22Rv1 (cell line): Measurements from ENCODE around the gene PTPRR.
A peak's percentile ranks its signal among the peaks of the same experiment; 100 is the strongest.

Source experiments
- H3K27ac ChIP-seq: fragments of 450-650 bp; 2 replicates; pipeline ENCODE4 v1.5.1; 2017
- ZFX ChIP-seq: fragments of 450-650 bp; IDR thresholded peaks from 2 replicates; pipeline ENCODE4 v1.6.1; 2017; ENCODE audit warnings: antibody characterized with exemption, borderline replicate concordance
- TF ChIP-seq, protein P1 (sequence below): fragments of 450-650 bp; IDR thresholded peaks from 2 replicates; pipeline ENCODE4 v1.5.1; 2017; ENCODE audit warnings: mild to moderate bottlenecking

The PTPRR gene

DNA sequence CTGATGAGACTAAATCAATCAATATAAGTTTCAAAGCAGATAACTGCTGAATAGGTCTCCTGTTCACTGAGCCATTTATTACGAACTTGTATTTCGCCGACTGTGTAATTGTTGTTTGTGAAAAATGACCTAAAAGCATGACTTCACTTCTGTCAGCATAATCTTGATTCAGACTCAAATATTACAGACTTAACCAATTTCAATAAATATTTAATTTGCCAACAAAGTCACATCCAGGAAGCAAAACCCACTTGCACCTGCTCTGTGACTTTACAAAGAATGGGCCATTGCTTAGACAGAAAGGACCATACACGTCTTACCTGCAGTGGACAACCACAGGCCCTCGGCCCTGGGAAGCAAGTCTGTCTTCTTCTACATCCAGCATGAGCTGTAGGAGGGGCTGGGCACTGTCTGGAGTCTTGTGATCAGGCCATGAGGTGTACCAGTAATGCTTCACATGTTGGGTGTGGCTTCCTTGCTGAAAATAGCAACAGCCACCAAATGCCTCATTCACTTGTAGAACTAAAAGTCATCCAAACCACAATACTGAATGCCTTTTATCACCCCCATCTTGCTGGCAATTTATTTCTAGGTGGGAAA is 259.8 kb downstream of the PTPRR start:
- no peak overlapping the region for H3K27ac ChIP-seq
- TF ChIP-seq ZFX: no peak
- TF ChIP-seq, protein P1, sequence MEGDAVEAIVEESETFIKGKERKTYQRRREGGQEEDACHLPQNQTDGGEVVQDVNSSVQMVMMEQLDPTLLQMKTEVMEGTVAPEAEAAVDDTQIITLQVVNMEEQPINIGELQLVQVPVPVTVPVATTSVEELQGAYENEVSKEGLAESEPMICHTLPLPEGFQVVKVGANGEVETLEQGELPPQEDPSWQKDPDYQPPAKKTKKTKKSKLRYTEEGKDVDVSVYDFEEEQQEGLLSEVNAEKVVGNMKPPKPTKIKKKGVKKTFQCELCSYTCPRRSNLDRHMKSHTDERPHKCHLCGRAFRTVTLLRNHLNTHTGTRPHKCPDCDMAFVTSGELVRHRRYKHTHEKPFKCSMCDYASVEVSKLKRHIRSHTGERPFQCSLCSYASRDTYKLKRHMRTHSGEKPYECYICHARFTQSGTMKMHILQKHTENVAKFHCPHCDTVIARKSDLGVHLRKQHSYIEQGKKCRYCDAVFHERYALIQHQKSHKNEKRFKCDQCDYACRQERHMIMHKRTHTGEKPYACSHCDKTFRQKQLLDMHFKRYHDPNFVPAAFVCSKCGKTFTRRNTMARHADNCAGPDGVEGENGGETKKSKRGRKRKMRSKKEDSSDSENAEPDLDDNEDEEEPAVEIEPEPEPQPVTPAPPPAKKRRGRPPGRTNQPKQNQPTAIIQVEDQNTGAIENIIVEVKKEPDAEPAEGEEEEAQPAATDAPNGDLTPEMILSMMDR: no peak

DNA sequence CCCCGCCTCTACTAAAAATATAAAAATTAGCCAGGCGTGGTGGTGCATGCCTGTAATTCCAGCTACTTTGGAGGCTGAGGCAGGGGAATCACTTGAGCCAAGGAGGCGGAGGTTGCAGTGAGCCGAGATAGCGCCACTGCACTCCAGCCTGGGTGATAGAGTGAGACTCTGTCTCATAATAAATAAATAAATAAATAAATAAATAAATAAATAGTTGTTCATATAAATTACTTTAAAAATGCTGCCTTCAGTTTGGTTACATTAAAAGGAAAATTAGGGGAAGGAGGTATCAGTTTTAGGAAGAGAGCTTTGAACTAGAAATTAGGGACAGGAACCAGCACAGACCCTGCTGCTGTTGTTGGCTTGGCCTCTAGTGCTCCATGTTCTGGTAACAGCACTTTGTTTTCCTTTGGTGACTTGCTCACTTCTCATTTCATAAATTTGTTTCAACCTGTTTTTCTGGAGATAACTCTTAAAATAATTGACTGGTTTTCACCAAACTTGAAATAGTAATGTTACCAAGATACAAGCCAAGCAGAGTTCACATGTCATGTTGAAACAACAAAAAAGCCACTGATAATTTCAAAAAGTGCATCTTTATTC is 260.4 kb downstream of the PTPRR start:
- no peak overlapping the region for H3K27ac ChIP-seq

DNA sequence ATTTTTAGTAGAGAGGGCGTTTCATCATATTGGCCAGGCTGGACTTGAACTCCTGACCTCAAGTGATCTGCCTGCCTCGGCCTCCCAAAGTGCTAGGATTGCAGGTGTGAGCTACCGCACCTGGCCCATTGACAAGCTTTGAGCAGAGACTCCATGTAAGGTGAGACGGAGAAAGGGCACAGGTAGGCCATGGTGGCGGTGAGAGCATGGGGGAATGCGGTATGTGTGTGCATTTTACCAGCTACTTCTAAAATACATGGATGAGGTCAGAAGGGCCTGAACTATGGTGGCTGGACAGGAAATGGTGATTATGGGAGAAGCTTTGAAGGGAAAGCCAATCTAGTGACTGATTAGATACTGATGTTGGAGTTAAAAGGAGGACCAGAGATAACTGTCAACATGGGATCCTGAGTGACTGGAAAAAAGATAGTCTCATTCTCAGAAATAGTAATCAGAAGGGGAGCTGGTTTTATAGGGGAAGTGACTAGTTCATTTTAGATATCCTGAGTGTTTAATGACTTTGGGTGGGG is 261.4 kb downstream of the PTPRR start:
- no peak for TF ChIP-seq ZFX
- TF ChIP-seq, protein P1: no peak

More for the DNA sequence above, 260.4 kb downstream of the PTPRR start:
- TF ChIP-seq, protein P1: no peak
- no peak for TF ChIP-seq ZFX

DNA sequence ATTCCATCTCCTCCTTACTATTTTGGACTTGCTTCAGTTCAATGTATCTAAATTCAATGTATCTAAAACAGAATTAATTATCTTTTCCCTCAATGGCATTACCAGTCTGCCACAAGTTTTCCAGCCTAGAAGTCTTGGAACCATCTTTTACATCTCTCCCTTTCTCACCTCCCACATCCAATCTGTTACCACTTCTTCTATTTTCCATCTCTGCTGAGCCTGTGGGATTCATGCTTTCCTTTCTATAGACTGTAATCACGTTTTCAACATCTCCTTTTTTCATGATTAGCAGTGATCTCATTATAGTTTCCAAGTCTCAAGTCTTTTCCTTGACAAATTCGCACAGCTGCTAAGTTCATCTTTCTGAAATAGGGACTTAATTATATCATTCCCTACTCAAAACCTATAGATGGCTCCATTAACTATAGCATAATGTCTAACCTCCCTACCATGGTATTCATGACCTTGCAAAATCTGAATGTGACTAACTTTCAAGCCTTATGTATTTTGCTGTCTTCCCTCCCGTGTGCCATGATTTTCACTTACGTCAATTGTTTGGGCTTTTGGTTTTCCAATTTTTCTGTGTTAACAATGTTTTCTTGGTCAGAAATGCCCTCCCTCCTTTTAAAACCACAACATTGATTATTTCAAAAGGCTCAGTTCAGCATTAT is 262.8 kb downstream of the PTPRR start:
- H3K27ac ChIP-seq: no peak overlapping the region
- TF ChIP-seq ZFX: no peak
- TF ChIP-seq, protein P1: no peak

More for the DNA sequence above, 261.4 kb downstream of the PTPRR start:
- no peak overlapping the region for H3K27ac ChIP-seq

DNA sequence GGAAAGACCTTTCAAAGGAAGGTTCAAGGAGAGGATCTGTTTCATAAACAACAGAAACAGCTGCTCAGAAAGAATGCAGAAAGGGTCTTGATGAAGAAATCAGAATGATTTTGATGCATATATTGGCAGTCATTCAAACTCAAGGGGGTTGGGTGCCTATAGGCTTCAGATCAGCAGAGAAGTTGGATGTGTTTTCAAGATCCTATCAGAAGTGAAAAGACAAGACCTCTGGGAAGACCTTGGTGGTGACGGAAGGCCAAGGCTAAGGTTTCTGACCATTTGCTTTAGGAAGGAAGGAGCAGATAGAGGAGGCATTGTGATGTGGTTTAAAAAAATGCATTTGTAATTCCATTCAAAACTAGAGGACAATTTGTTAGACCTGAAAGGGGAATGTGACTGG is 268.1 kb downstream of the PTPRR start:
- TF ChIP-seq, protein P1: no peak
- TF ChIP-seq ZFX: no peak
- H3K27ac ChIP-seq: no peak overlapping the region

DNA sequence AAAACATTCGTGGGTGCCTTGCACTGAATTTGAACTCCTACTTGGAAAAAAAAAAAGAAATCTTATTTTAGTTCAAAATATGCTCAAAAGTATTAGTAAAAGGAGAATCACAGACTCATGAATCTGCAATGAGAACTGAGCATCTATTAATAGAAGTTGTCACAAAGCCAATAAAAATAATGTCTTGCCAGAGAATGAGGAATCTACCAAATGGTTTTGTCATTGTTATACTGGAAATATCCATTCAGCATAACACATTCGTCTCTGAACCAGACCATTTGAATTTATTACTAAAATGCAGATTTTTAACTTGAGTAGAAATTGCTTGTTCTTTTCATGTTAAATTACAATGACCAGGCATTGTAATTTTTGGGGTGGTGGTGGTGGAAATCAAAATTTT is 271.7 kb downstream of the PTPRR start:
- TF ChIP-seq, protein P1: no peak
- no peak for TF ChIP-seq ZFX
- H3K27ac ChIP-seq: peak overlapping the region; percentile 9

DNA sequence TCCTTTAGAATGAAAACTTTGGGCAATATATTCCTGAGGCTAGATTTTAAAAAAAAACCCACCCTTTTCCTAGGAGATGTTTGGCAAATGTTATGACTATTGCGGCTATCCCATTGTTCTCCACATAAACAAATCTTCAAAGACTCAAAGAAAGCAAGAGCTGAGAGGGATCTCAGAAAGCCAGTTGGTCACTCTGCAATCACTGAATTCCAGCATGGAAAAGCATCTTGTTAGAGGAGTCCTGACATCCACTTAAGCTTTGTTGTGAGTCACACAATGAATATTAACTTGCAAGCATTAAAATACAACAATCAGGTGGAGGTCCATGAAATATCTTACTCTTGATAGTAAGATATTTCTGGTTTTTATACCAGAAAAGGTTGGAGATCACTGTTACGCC is 272.3 kb downstream of the PTPRR start:
- TF ChIP-seq ZFX: no peak
- TF ChIP-seq, protein P1: no peak
- peak overlapping the region; percentile 9 for H3K27ac ChIP-seq
